GM21737 (cell line): ENCODE data around the gene LCNL1.

Experiments used
- ATAC-seq: cut with Tn5 transposase; IDR thresholded peaks from one replicate; pipeline ENCODE4 v1.9.1; 2021; ENCODE audit warnings: mild to moderate bottlenecking, moderate library complexity; ENCODE audit not compliant: unreplicated experiment

Gene LCNL1

DNA sequence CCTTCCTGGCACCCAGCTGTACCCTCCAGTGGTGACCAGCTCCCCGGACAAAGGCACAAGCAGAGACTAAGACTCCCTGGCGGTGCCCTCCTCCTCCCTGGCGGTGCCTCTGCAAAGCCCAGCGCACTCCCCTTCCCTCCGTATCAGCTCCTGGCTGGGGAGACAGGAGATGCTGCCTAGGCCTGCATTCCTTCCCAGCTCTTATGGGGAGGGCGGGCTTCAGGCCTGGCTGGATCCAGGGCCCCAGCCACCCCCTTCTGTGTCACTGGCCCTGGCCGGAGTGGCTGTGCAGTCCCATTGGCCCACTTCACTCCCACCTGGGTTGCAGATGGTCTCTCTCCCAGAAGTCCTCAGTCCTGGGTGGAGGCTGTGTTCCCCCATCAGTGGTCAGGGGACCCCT, 24.3 kb upstream of the LCNL1 start:
- ATAC-seq: no peak

- ATAC-seq: no peak
These were observed 23.6 kb upstream of the LCNL1 start for GRCh38 chr9:136958898-136959850.

GRCh38 chr9:136960212-136960937, 22.4 kb upstream of the LCNL1 start:
- no peak for ATAC-seq

- no peak for ATAC-seq
These were observed 21.9 kb upstream of the LCNL1 start for GRCh38 chr9:136960938-136961275.

DNA sequence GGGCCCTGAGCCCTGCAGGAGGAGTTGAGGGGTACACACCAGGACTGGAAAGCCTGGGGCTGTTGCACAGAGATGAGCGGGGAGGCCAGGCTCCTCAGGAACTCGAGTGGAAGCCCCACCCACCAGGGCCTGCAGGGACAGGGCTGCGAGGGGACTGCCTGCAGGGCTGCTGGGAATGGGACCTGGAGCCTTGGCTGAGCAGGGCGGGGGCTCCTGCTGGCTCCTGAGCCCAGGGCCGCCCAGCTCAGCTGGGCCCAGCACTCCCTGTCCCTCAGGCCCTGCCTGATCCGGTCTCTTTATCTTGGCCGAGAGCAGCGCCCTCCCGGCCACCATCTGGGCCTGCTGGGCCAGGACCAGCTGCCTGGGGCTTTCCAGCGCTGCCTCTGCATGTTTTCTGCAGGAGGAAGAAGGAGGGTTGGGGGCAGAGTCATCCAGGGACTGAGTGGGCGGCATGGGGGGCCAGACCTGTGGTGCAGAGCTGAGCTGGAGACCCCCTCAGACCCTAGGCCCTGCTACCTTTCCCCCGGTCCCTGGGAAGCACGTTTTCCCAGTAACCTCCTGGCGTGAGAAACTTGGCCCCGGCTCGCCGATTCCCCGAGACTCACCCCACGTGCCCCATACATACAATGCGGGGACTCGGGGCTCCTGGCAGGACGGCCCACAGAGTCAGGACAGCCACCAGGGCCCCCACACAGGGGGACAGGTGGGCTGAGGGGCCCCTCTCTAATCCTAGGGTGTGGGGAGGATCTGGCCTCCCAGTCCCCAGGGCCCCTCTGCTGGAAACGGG, 21.3 kb upstream of the LCNL1 start:
- no peak for ATAC-seq

GRCh38 chr9:136962163-136962562, 20.6 kb upstream of the LCNL1 start:
- ATAC-seq: no peak

DNA sequence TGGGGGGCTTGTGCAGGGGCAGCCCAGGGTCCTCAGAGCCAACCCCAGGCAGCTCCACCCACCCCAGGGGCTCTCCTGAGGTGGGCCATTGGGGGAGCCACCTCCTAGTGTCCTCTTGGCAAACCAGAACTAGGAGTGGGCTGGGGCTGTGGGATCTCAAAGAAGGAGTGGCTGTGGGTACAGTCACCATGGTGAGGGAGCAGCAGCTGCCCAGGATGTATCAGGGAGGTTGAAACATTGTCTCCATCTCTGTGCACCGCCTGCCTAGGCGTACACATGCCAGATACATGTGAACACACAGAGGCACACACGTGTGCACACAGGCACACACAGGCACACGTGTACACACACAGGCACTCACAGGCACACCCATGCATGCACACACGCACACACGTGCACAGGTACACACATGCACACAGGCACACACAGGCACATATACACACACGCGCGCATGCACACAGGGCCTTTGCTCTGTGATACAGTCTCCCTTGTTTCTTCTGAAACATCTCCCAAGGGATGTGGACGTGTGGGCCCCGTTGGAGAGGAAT, 20.0 kb upstream of the LCNL1 start:
- ATAC-seq: no peak

- no peak for ATAC-seq
These were observed 19.5 kb upstream of the LCNL1 start for GRCh38 chr9:136963341-136963740.

DNA sequence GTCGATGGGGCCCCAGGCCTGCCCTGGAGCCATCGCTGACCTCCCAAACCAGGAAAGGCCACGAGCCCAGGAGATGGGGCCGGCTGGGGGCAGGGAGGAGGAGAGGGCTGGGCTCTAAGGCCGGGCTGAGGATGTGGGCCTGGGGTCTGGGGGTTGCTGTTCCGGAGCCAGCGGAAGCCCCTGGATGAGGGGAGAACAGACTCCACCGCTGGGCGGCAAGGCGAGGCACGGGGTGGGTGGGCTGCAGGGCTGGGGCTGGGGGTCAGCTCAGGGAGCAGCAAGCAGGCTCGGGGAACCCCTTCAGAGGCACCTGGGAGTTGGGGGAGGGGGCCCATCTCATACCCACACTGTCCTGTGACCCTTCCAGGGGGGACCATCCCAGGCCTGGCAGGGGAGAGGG, 19.0 kb upstream of the LCNL1 start:
- no peak for ATAC-seq

DNA sequence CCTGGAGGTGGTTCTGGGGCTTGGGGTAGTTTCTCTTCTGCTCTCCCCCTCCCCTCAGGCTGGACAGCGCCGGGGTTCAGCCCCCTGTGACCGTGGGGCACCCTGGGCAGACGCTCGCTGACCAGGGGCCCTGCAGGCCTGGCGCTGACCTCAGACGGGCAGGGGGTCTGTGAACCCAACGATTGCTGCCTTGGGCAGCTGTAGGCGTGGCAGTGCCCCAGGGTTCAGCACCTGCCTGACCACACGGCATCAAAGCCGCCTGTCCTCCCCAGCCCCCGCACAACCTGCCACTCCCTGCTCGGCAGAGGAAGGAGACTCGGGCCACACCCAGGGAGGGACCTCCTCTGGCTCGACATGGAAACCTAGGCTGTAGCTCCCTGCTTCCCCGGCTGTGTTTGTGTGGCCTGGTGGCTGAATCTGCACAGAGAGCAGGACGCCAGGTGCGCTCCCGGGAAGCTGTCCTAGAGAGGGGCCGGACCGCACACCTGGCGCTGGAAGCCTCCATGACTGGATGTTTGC, 18.6 kb upstream of the LCNL1 start:
- no peak for ATAC-seq

GRCh38 chr9:136964833-136965422, 17.9 kb upstream of the LCNL1 start:
- ATAC-seq: no peak

DNA sequence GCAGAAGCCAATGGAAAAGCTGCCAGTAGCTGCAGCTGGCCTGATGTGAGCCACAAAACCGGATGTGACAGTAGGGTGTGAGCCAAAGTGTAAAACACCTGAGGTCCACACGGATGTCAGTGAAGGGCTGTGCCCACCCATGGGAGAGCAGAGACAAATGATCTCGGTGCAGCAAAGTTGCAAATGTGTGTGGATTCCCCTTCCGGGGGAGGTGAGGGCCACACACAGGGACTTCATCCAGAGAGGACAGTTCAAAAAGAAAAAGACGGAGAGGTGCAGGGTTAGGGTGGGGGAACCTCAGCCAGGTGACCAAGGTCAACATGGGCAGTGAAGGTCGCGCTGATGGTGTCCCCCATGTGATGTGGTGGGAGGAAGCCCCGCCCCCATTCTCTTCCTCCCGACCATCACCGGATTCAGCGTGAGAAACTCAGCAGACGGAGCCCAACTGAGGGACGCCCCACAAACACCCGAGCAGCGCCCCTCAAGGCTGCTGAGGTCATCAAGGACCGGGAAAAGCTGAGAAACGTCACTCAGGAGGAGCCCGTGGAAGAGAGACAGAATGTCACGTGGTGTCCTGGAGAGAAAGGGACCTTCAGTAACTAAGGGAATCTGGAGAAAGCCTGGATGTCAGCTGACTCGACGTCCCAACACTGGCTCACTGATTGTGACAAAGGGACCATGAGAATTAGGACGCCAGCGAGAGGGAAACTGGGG, 16.9 kb upstream of the LCNL1 start:
- no peak for ATAC-seq

DNA sequence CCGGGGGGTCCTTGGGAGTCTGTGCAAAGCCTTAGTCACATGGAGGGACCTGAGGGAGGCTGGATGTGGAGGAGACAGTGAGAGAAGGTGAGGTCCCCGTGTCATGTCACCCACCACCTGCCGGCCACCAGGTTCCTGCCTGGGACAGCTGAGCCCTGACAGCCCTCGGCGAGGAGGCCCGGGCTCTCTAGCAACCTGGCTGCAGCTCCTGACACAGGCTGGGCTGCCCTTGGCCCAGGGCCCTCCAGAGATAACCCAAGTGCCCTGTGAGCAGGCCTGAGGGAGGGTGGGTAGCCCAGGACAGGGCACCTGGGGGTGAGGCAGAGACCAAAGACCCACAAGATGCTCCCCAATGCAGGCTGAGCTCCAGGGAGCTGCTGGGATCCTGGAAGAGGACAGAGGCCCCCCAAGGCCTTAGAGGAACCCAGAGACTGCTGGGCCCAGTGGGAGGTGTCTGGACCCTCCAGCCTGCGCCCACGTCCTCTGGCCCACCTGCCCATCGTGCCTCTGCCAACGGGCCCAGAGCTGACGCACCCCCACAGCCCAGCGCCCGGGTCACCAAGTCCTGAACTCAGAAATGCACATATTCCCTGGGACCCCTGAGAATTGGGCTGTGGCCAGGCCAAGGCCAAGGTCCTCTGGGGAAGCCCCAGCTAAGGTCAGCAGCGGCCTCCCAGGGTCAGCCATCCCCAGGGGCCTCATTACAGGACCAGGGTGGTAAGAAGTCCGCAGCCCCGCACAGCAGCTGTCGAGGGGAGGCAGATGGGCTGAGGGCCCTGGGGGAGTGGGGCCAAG, 14.3 kb upstream of the LCNL1 start:
- ATAC-seq: no peak

- no peak for ATAC-seq
These were observed 13.6 kb upstream of the LCNL1 start for GRCh38 chr9:136969150-136969549.

- no peak for ATAC-seq
These were observed 13.0 kb upstream of the LCNL1 start for GRCh38 chr9:136969774-136970173.

- no peak for ATAC-seq
These were observed 12.4 kb upstream of the LCNL1 start for GRCh38 chr9:136970361-136970760.

GRCh38 chr9:136971746-136972145, 11.0 kb upstream of the LCNL1 start:
- no peak for ATAC-seq

DNA sequence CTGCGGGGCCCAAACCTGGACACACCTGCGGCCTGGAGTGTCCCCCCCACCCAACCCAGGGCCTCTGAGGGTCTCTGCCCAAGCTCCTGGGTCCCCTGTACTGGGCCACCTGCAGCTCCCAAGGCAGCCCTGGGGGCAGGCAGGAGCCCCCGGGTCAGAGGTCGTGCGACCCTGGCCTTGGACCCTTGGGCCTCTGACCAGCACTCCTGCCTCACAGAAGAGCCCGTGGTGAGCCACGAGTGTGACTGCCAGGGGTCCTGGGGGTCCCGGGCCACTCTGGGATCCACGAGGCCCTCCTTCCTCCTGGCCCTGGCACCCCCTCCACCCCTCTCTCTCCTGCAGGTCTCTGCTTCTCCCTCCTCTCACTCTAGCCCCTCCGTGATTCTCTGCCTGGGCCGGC, 10.5 kb upstream of the LCNL1 start:
- ATAC-seq: no peak

- no peak for ATAC-seq
These were observed 10.1 kb upstream of the LCNL1 start for GRCh38 chr9:136972743-136973142.
